Measurements from ENCODE around the gene VWCE. TPM values are rescaled to one million over a fixed set of nuclear protein-coding genes. Genes with fewer than 3 reads are reported as not detected.

Gene VWCE
- total RNA-seq, 1 experiment from 2014 or later = 21.9 TPM

- no peak for DNase-seq (ENCODE audit: low spot score)
- Mint-ChIP-seq H3K36me3 (peaks cover 10% of the 10 kb centered on the region; the same call in 1 of the 2 replicates), H3K9me3 (no peaks in the 10 kb centered on the region), H3K4me1 (no peaks in the 10 kb centered on the region), H3K27ac (no peak overlapping the region), H3K4me3 (no peak overlapping the region), H3K27me3 (ENCODE audit: low read depth) (no peaks in the 10 kb centered on the region)
- ChIA-PET POLR2A (no interaction called here), CTCF (interaction anchor here (0.5 to 1.0 kb wide), 2 partner anchors 40 to 43 kb away, joined by 4 to 6 read pairs; no protein-coding TSS in a partner anchor)
- no peak for ATAC-seq
- TF ChIP-seq NFE2L1 (CRISPR knock-in tag; IDR thresholded peaks at IDR 0.05) (no peak), E2F5 (CRISPR knock-in tag; IDR thresholded peaks at IDR 0.05) (no peak), CREM (CRISPR knock-in tag; IDR thresholded peaks at IDR 0.05) (no peak), HMGA2 (CRISPR knock-in tag; IDR thresholded peaks at IDR 0.05) (no peak), NR3C1 (CRISPR knock-in tag; conservative IDR thresholded peaks at IDR 0.05; ENCODE audit: low read depth) (no peak)
Measured at GRCh38 chr11:61342207-61342803, 47.2 kb upstream of the VWCE start.

- ChIA-PET POLR2A (no interaction called here), CTCF (interaction anchor here (1.0 kb wide), 1 partner anchor 43 kb away, joined by 6 read pairs; no protein-coding TSS in a partner anchor)
- H3K4me1 Mint-ChIP-seq = peaks cover 4% of the 10 kb centered on the region; the same call in 1 of the 2 replicates
- no peaks in the 10 kb centered on the region for H3K9me3 Mint-ChIP-seq
- no peak for ATAC-seq
- H3K27me3 Mint-ChIP-seq (ENCODE audit: low read depth) = no peaks in the 10 kb centered on the region
- no peak for TF ChIP-seq SMAD4 (CRISPR knock-in tag; IDR thresholded peaks at IDR 0.05)
- H3K27ac Mint-ChIP-seq = no peak overlapping the region
- DNase-seq (ENCODE audit: low spot score) = no peak
- H3K36me3 Mint-ChIP-seq = peaks cover 10% of the 10 kb centered on the region; the same call in 1 of the 2 replicates
- no peak overlapping the region for H3K4me3 Mint-ChIP-seq
Measured at GRCh38 chr11:61341706-61342105, 46.6 kb upstream of the VWCE start.

GRCh38 chr11:61340979-61341378 is 45.9 kb upstream of the VWCE start:
- ChIA-PET POLR2A (no interaction called here), CTCF (no interaction called here)
- no peak overlapping the region for H3K27ac Mint-ChIP-seq
- H3K9me3 Mint-ChIP-seq = no peaks in the 10 kb centered on the region
- DNase-seq (ENCODE audit: low spot score) = no peak
- no peak overlapping the region for H3K4me3 Mint-ChIP-seq
- H3K27me3 Mint-ChIP-seq (ENCODE audit: low read depth) = no peaks in the 10 kb centered on the region
- no peak for TF ChIP-seq CTCF (IDR thresholded peaks at IDR 0.05)
- TF ChIP-seq JUN (CRISPR knock-in tag; IDR thresholded peaks at IDR 0.05) = no peak
- TF ChIP-seq IRF1 (CRISPR knock-in tag; IDR thresholded peaks at IDR 0.05) = no peak
- TF ChIP-seq NR3C1 (CRISPR knock-in tag; conservative IDR thresholded peaks at IDR 0.05; ENCODE audit: low read depth) = no peak
- no peak for TF ChIP-seq PRDM15 (CRISPR knock-in tag; IDR thresholded peaks at IDR 0.05)
- no peak for ATAC-seq
- peaks cover 10% of the 10 kb centered on the region; the same call in 1 of the 2 replicates for H3K36me3 Mint-ChIP-seq
- peaks cover 12% of the 10 kb centered on the region for H3K4me1 Mint-ChIP-seq

- ChIA-PET POLR2A (no interaction called here), CTCF (interaction anchor here (8.1 kb wide), 1 partner anchor 45 kb away, joined by 346 read pairs; no protein-coding TSS in a partner anchor)
- Mint-ChIP-seq H3K4me3 (no peak overlapping the region), H3K27me3 (ENCODE audit: low read depth) (no peaks in the 10 kb centered on the region), H3K27ac (no peak overlapping the region), H3K36me3 (peaks cover 10% of the 10 kb centered on the region; the same call in 1 of the 2 replicates), H3K9me3 (no peaks in the 10 kb centered on the region), H3K4me1 (peaks cover 21% of the 10 kb centered on the region)
- DNase-seq (ENCODE audit: low spot score) (no peak), ATAC-seq (no peak)
- TF ChIP-seq USF2 (CRISPR knock-in tag; IDR thresholded peaks at IDR 0.05) (no peak), ZNF396 (CRISPR knock-in tag; IDR thresholded peaks at IDR 0.05; ENCODE audit: borderline replicate concordance) (no peak), STAT6 (CRISPR knock-in tag; conservative IDR thresholded peaks at IDR 0.05; ENCODE audit: low read depth) (no peak), ZNF232 (CRISPR knock-in tag; IDR thresholded peaks at IDR 0.05) (no peak), JUN (CRISPR knock-in tag; IDR thresholded peaks at IDR 0.05) (no peak), ERG (CRISPR knock-in tag; IDR thresholded peaks at IDR 0.05) (no peak), ATF1 (CRISPR knock-in tag; IDR thresholded peaks at IDR 0.05) (no peak)
Measured at GRCh38 chr11:61339490-61339878, 44.4 kb upstream of the VWCE start.

Measured in WTC11 (cell line).